Fibroblast of skin of right biceps (primary cell): ENCODE results near the gene STXBP1.
A peak's percentile ranks its signal among the peaks of the same experiment; 100 is the strongest.

Experiments
- DNase-seq: peaks from one replicate; pipeline ENCODE4 v3.0.0-alpha.2; 2013

Gene STXBP1

GRCh38 chr9:127739614-127740330, 127.7 kb downstream of the STXBP1 start:
- DNase-seq, result no peak

GRCh38 chr9:127741831-127742434, 129.9 kb downstream of the STXBP1 start:
- DNase-seq, result peak; percentile 49
